Hepatocyte (in vitro differentiated cells): ENCODE measurements around the gene CPD.

Source experiments
- CTCF ChIP-seq: fragments of 200-600 bp; sonication (generic); IDR thresholded peaks from 2 replicates; pipeline ENCODE4 v1.5.1; 2016; ENCODE audit warnings: antibody characterized with exemption, mild to moderate bottlenecking; ENCODE audit not compliant: poor library complexity
- EZH2 ChIP-seq: fragments of 200-600 bp; sonication (generic); IDR thresholded peaks from 2 replicates; pipeline ENCODE4 v1.6.1; 2016; ENCODE audit warnings: antibody characterized with exemption, mild to moderate bottlenecking, borderline replicate concordance
- EZH2phosphoT487 ChIP-seq: fragments of 200-600 bp; sonication (generic); IDR thresholded peaks from one replicate; pipeline ENCODE4 v1.6.1; 2018; ENCODE audit warnings: antibody characterized with exemption, mild to moderate bottlenecking, low read depth, moderate library complexity; ENCODE audit not compliant: unreplicated experiment, severe bottlenecking

GRCh38 chr17:30343796-30344195 lies 34.9 kb upstream of the CPD start:
- TF ChIP-seq CTCF, result no peak
- TF ChIP-seq EZH2phosphoT487, result no peak
- no peak for TF ChIP-seq EZH2
